Activated T-cell treated with anti-CD3 and anti-CD28 coated beads, Interleukin-2, amount 50 U/mL, for 48 hours (primary cell): ENCODE measurements around the gene ALG6.
"Not testable (repeated sequence)": the region's sequence is repeated elsewhere in the genome, so short reads cannot be mapped to it uniquely, and the experiment has no call there.

Experiments used
- DNase-seq, 2 experiments: peaks; one replicate each; pipeline ENCODE4 v3.0.0-alpha.2; 2020

Gene ALG6

DNA sequence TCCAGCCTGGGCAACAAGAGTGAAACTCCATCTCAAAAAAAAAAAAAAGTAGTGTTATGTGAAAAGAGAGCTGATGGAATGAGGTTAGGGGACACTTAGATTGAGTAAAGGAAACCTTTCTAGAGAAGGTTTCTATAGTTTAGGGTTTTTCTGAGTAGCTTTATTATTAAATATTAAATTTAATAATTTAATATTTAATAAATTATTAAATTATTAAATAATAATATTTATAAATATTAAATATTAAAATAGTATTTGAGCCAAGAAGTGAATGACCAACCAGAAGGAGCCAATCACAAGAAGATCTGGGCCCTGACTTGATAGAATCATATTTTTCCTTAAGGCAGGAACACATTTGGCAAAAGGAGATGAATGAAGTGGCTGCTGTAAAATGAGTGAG lies 50.7 kb downstream of the ALG6 start:
- no peak for DNase-seq

DNA sequence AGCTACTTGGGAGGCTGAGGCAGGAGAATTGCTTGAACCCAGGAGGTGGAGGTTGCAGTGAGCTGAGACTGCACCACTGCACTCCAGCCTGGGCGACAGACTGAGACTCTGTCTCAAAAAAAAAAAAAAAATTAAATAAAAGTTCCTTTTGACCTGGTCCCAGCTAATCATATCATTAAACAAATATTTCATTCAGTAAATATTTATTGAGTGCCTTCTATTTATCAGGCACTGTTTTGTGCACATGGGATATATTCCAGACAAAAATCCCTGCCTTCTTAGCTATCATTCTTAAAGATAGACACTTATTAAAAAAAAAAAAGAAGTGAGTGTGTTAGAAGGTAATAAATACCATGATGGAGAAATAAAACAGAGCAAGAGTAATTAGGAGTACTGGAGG lies 53.3 kb downstream of the ALG6 start:
- not testable (repeated sequence) for DNase-seq

DNA sequence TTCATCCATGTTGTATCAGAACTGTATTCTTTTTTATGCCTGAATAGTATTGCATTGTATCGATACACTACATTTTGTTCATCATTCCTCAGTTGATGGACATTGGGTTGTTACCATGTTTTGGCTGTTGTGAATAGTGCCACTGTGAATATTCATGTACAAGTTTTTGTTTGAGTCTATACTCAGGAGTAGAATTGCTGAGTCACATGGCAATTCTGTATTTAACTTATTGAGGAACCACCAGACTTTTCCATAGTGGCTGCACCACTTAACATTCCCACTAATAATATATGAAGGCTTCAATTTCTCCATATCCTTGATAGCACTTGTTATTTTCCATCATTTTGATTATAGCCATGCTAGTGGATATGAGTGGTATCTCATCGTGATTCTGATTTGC lies 56.2 kb downstream of the ALG6 start:
- DNase-seq = no peak

DNA sequence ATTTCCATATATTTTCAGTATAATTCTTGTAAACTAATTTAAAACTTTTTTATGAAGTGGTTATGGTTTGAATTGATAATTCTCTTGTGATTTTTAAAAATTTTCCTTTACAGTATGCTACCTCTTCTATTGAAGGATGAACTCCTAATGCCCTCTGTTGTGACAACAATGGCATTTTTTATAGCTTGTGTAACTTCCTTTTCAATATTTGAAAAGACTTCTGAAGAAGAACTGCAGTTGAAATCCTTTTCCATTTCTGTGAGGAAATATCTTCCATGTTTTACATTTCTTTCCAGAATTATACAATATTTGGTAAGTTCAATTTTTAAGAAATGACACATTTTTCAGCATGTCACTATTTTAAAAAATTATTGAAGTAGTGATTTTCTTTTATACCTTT lies 61.4 kb downstream of the ALG6 start:
- DNase-seq = no peak

DNA sequence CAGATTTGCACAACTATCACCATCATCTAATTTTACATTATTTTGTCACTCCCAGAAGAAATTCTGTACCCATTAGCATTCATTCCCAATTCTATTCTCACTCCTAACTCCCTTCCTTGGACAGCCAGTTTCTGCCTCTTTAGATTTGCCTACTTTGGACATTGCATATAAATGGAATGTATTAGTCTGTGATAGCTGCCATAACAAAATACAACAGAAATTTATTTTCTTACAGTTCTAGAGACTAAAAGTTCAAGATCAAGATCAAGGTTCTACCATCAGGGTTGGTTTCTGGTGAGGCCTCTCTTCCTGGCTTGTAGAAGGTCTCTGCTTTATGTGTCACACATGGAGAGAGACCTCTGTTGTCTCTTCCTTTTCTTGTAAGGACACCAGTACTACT lies 61.9 kb downstream of the ALG6 start:
- no peak for DNase-seq

DNA sequence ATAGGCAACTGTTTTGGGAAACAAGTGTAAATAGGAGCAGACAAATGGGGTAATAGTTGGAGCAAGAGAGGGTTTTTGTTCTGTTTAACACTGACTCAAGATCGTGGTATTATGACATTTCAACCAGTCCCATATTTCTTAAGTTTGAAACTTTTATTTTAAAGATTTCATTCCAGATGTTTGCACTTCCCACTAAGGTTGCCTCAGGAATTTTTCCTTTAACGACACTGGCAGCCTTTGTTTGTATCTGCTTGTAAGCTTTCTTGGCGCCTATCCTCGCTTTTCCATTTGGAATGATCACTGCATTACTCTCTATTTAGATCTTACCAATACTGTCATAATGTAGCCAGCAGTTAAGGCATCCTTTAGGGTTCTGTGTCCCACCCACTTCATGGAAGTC lies 67.7 kb downstream of the ALG6 start:
- no peak for DNase-seq

DNA sequence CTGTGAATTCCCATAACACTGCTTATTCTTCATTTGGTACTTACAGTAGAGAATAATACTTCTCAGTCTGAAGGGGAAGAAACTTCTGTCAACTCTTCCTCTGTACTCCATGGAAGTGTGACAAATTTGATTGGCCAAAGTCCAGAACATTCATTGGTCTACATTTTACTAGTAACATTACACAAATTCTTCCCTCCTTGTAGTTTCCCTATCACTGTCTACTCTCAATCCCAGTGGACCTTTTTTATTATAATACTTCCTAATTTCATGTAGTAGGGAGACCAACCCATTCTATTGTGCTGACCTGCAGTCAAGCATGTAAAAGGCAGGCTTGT lies 74.7 kb downstream of the ALG6 start:
- no peak for DNase-seq

DNA sequence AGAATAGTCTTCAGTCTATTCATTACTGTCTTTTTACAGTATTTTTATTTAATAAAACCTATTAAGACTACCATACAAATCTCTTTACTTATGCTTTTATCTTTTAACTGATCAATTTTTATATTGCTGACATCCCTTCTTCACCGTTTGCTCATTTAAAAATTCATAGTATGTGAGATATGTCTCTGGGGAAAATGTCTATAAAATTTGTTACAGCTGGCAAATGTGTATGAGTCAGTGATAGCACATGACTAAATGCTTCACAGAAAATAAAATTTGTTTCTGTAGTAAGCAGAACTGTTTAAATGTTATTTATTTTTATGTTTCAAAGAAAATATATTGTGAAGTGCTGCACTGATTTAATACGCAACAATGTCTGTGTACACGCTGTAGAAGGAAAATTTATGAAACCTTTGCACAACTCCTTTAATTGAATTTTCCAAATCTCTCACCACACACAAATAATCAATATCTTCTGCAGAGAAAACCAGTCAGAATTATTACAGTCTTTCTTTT lies 81.4 kb downstream of the ALG6 start:
- no peak for DNase-seq

DNA sequence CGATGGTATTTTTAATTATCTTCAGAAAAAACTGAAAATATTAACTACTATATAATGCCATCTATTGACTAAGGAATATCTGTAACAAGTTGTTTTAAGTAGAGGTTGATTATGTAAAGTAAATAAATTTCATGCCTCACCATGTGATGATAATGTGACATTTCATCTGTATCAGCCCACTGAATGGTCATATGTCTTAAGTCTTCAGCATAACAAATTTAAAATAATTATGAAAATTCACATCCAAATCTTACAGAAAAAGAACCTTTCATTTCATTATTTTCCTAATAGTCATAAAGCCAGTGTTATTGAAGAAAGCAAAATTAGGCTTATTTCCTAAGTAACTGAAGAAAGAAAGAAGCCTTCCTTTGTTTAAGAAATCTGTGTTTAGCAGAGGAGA lies 83.0 kb downstream of the ALG6 start:
- DNase-seq = no peak

DNA sequence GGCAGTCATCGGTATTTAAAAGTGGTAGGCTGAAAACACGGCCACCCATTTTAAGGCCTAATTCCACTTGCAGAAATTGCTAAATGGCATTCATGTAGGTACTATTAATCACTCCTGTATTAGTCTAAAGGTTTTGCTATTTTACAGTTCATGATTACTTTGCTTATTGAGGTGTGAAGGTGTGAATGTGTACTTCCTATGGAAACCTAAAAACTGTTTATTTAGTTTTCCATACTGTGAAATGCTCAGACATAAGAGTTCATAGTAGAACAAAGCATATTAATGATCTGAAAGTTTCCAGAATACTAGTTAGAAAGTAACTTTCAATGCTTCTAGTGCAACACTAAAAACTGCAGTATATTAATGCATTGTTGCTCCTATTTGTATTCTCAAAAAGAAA lies 85.8 kb downstream of the ALG6 start:
- no peak for DNase-seq

DNA sequence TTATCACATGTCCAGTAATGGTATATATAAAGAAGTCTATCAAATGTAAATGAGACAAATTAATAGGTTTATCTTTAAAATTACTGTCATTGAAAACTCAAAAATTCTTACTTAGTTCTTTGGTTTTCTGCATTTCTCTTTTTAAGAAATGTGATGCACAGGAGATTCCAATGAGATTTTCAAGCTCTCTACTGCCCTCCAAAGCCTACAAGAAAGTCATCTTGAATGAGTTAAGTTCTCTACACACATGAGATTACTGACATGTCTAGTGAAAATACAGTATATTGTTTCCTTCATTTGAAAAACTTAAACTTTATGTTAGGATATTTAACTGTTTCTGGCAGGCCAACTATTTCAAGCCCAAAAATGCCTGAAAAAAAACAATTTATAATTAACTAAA lies 86.8 kb downstream of the ALG6 start:
- DNase-seq = no peak

DNA sequence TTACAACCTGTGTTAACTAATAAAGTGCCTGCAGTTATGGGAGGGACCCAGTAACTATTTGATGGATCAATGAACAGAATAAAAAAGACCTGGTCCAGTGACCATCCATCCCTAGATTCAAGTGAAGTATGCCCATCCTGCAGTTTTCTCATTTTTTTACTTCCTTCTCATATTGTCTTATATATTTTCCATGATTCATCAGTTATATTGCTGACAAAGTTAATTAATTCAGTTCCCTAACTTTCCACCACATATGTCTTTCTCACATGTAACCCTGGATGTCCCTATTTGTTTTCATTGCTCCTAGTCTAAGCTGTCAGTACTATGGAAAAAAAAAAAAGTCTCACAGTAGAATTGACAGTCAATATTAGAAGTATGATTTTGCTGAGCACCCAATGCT lies 91.3 kb downstream of the ALG6 start:
- no peak for DNase-seq

DNA sequence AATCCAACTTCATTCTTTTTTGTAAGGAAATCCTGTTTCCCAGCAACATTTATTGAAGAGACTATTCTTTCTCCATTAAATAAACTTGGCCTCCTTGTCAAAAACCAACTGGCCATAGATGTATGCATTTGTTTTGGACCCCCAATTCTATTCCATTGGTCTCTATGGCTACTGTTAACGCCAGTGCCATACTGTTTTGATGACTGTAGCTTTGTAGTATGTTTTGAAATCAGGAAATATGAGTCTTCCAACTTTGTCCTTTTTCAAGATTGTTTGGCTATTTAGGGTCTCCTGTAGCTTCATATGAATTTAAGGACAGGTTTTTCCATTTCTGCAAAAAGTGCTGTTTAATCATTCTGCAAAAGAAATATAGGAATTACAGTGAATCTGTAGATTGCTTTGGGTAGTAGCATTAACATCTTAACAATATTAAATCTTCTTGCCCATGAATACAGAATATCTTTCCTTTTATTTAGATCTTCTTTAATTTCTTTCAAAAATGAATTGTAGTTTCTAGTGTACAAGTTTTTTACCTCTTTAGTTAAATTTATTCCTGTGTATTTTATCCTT lies 94.3 kb downstream of the ALG6 start:
- no peak for DNase-seq

DNA sequence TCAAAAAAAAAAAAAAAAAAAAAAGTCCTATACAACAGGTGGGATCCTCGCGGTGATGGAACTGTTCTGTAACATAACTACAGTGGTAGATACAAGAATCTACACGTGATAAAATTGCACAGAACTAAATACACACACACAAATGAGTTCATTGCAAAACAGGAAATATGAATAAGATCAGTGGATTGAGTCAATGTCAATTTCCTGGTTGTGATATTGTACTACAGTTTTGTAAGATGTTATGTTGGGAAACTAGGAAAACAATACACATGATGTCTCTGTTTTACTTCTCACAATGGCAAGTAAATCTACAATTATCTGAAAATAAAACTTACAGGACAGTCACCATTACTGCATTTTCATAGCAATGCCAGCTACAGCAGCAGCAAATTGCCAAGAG lies 95.8 kb downstream of the ALG6 start:
- no peak for DNase-seq

DNA sequence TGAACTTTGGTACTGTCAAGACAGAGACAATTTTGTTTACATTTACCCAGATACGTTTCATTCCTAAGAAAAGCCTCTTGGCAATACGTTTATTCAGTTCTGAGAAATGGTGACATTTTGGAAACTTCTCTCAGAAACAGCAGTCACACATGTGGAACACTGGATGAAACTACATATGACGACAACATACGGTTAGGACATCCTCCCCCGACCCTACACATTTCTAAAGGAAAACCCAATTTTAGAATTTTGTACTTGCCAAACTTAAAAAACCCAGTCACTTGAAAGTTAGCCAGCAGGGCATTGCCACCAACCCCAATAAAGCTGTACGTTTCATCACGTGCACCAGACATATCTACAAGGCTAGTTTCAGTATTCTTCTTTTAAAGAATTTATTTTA lies 98.8 kb downstream of the ALG6 start:
- DNase-seq = no peak

DNA sequence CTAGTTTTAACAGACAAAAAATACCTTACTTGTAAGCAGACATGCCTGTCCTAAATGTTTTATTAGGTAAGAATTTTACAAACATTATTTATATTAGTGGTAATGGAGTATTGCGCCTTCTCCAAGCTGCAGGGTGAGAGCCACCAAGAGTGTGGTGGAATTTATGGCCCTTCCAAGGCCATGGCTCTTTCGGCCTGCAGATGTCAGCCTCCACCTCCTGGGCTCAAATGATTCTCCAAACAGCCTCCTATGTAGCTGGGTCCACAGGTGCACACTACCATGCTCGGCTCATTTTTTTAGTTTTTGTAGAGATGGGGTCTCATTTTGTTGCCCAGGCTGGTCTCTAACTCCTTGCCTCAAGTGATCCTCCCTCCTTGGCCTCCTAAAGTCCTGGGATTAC lies 99.3 kb downstream of the ALG6 start:
- no peak for DNase-seq

DNA sequence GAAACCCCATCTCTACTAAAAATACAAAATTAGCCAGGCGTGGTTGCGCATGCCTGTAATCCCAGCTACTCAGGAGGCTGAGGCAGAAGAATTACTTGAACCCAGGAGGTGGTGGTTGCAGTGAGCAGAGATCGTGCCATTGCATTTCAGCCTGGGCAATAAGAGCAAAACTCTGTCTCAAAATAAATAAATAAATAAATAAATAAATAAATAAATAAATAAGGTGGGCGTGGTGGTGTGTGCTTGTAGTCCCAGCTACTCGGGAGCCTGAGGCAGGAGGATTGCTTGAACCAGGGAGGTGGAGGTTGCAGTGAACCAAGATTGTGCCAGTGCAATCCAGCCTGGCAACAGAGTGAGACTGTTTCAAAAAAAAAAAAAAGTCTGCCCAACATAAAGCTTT lies 101.3 kb downstream of the ALG6 start:
- not testable (repeated sequence) for DNase-seq

DNA sequence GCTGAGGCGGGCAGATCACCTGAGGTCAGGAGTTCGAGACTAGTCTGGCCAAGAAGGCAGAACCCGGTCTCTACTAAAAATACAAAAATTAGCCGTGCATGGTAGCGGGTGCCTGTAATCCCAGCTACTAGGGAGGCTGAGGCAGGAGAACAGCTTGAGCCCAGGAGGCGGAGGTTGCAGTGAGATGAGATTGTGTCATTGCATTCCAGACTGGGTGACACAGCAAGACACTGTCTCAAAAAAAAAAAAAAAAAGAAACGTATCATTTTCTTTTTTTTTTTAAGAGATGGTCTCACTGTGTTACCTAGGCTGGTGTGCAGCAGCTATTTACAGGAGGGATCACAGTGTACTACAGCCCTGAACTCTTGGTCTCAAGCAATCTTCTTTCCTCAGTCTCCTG lies 108.3 kb downstream of the ALG6 start:
- DNase-seq = no peak

DNA sequence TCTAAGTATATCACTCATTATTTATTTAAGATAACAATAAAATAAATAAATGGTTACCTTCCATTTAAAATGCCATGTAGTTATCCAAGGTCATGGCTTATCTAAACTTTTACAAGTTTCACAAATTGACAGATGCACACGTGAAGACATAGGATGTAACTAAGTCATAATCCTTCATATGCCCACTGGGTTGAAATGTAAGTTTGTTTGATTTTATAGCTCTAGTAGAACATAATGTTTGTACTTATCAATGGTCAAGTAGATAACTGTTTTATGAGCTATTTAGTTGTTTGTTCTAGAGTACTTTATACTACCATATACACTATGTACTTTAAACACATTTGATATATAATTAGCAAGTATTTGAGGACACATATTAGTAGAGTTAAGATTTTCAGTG lies 112.6 kb downstream of the ALG6 start:
- no peak for DNase-seq

DNA sequence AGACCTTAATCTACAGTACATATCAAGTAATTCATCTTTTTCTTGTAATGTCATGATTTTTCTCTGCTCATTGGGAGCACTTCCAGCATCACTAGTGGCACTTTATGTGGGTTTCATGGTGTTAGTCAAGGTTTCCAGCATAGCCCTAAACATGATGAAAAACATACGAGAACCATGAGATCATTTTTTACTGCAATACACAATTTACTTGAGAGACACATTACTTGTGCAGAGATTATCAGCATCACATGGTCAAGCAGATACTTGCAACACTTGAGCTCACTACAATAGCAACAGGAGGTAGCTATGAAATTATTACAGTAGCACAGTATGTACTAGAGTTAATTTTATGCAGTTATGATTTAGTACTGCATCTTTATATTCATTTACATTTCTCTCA lies 119.2 kb downstream of the ALG6 start:
- no peak for DNase-seq

DNA sequence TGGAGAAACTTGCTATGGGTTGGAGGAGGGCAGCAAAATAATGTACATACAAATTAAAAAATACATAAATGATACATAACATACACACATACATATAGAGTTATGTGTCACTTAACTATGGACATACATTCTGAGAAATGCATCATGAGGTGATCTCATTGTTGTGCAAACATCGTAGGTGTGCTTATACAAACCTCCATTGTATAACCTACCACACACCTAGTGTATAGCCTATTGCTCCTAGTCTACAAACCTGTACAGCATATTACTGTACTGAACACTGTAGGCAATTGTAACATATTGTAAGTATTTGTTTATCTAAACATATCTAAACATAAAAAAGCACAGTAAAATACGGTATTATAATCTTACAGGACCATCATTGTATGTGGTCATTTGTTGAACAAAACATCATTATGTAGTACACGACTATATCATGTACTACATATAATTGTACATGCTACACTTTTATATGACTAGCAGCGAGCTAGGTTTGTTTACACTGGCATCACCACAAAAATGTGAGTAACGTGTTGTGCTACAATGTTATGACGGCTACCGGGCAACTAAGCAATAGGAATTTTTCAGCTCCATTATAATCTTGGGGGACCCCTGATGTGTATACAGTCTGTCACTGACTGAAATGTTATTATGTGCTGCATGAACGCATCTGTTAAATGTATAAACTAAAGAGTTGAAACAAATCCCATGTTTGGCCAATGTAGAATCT lies 120.1 kb downstream of the ALG6 start:
- DNase-seq = no peak
